PC-9 (cell line): ENCODE measurements around the gene ALCAM. TPM values are rescaled to one million over a fixed set of nuclear protein-coding genes. Genes with fewer than 3 reads are reported as not detected.

ENCODE experiments used
- BruUV-seq: library from RNA; stranded (reverse); fragments of 400-500 nt; replicated peaks from 2 replicates; lab custom pipeline; 2021; lab: Mats Ljungman, UMichigan
- CTCF ChIA-PET: fragments of 300-600 bp; sonication (Branson Sonifier 250); formaldehyde crosslinking; loops from one replicate; lab custom pipeline; 2022; ENCODE audit warnings: antibody characterized with exemption; lab: Charles Lee
- POLR2A ChIA-PET: fragments of 300-600 bp; sonication (Branson Sonifier 250); formaldehyde crosslinking; loops from one replicate; lab custom pipeline; 2022; ENCODE audit warnings: antibody characterized with exemption; ENCODE audit not compliant: unreplicated experiment; lab: Charles Lee
- DNase-seq, 2 experiments: peaks; one replicate each; pipeline versions ENCODE4 v3.0.0 to v3.0.0-alpha.2; 2015 to 2022; ENCODE audit warnings: mixed read lengths in 1 of 2
- H2AFZ ChIP-seq: fragments of 200-600 bp; sonication (generic); 2 replicates; pipeline ENCODE4 v1.8.1; 2017; ENCODE audit warnings: antibody characterized with exemption
- H3F3A ChIP-seq: fragments of 200-600 bp; sonication (generic); 2 replicates; pipeline ENCODE4 v1.8.1; 2017; ENCODE audit warnings: antibody characterized with exemption, mild to moderate bottlenecking, low read depth; ENCODE audit not compliant: insufficient read depth
- H3K27ac ChIP-seq: fragments of 200-600 bp; sonication (generic); 2 replicates; pipeline ENCODE4 v1.6.1; 2016; ENCODE audit warnings: mixed run types
- H3K27me3 ChIP-seq: fragments of 200-600 bp; sonication (generic); 2 replicates; pipeline ENCODE4 v1.6.1; 2016; ENCODE audit warnings: low read depth, mixed run types; ENCODE audit not compliant: insufficient read depth
- H3K36me3 ChIP-seq: fragments of 200-600 bp; sonication (generic); 2 replicates; pipeline ENCODE4 v1.6.1; 2016; ENCODE audit warnings: low read depth, mixed run types
- H3K4me1 ChIP-seq: fragments of 200-600 bp; sonication (generic); replicated peaks from 2 replicates; pipeline ENCODE4 v1.6.1; 2016; ENCODE audit warnings: mixed run types; ENCODE audit not compliant: insufficient read depth
- H3K4me2 ChIP-seq: fragments of 200-600 bp; sonication (generic); 2 replicates; pipeline ENCODE4 v1.6.1; 2017; ENCODE audit warnings: mixed run types
- H3K4me3 ChIP-seq: fragments of 200-600 bp; sonication (generic); 2 replicates; pipeline ENCODE4 v1.6.1; 2016; ENCODE audit warnings: mixed run types
- H3K79me2 ChIP-seq: fragments of 200-600 bp; sonication (generic); 2 replicates; pipeline ENCODE4 v1.6.1; 2017; ENCODE audit warnings: low read depth, mixed run types
- H3K9me2 ChIP-seq: fragments of 200-600 bp; sonication (generic); 2 replicates; pipeline ENCODE4 v1.8.1; 2017; ENCODE audit warnings: mild to moderate bottlenecking; ENCODE audit not compliant: insufficient read depth
- H3K9me3 ChIP-seq: fragments of 200-600 bp; sonication (generic); 2 replicates; pipeline ENCODE4 v1.8.1; 2016; ENCODE audit warnings: low read depth; ENCODE audit not compliant: insufficient read depth
- H4K20me1 ChIP-seq: fragments of 200-600 bp; sonication (generic); 2 replicates; pipeline ENCODE4 v1.8.1; 2017; ENCODE audit not compliant: insufficient read depth
- CTCF ChIP-seq: fragments of 200-600 bp; sonication (generic); conservative IDR thresholded peaks from 2 replicates; pipeline ENCODE4 v1.6.1; 2017; ENCODE audit warnings: mixed run types, antibody characterized with exemption, mild to moderate bottlenecking, moderate library complexity
- EZH2 ChIP-seq: fragments of 200-600 bp; sonication (generic); IDR thresholded peaks from 2 replicates; pipeline ENCODE4 v1.8.0; 2017; ENCODE audit warnings: antibody characterized with exemption, low read depth
- intact Hi-C: fragments of 100-400 bp; cut with micrococcal nuclease; formaldehyde crosslinking; loops from one replicate; pipeline ENCODE4 v1.10.0; 2022; ENCODE audit not compliant: unreplicated experiment
- total RNA-seq: library from RNA; stranded (reverse); gene quantifications from 2 replicates; pipeline ENCODE4 v1.2.3, GENCODE V29; 2021

Gene ALCAM
- total RNA-seq, 1 experiment from 2014 or later, result 132 TPM

DNA sequence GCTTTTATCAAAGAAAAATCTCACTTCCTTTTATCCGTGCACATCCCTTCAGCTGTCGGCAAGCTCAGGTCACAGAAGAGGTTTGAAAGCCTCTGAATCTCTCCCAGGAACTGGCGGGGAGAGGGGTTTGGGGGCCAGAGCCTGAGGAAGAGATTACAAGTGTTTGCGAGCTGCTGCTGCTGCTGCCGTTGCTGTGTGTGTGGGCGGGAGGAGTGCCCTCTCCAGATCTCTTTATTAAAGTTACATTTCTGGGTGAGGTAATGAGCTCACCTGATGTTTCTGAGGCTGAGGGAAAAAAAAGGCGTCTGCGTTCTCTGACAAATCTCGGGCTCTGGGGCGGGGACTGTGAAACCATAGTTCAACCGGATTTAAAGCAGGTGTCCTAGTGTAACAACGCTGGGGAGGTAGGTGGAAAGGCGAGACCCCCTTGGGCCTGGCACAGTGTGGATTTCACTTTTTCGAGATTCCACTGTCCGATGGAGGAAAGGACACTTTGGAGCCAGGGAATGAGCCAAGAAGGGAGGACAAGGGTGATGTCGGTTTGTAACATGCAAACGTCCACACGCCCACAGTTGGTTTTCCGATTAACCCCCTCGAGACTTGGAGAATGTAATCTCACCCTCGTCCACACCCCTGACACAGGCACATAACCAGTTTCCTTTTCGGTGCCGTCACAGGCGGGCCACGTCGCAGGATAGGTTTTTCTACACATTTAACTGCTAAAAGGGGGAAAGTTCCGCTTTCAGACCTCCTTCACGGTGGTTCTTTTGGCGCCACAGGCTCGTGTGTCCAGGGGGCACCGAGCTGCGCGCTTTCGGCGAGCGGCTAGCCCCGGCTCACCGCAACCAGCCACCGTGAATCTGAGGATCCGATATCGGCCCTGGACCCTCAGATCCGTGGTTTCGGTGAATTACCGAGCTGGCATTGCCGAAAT lies 2.1 kb downstream of the ALCAM start:
- peak; percentile 83 to 92 for DNase-seq
- H3K4me3 ChIP-seq, result peak overlapping the region; percentile 78
- H3K27me3 ChIP-seq, result no peaks in the 10 kb centered on the region
- H4K20me1 ChIP-seq, result no peaks in the 10 kb centered on the region
- BruUV-seq, result TSS peak; percentile 29
- 0 out of 2 replicates have a peak, but pooled peaks cover 7% of the 10 kb centered on the region for H3K9me2 ChIP-seq
- peaks cover 37% of the 10 kb centered on the region for H3F3A ChIP-seq
- no peak for TF ChIP-seq CTCF
- no peak for TF ChIP-seq EZH2
- no peaks in the 10 kb centered on the region for H3K36me3 ChIP-seq
- intact Hi-C loops, result loop anchor here (1.0 to 10.0 kb wide), 13 partner anchors 33 to 1748 kb away; partner anchors contain the start of gene CBLB
- peak overlapping the region; percentile 86 for H3K27ac ChIP-seq
- peak overlapping the region; percentile 94 for H3K4me2 ChIP-seq
- peaks cover 29% of the 10 kb centered on the region for H3K4me1 ChIP-seq
- peak overlapping the region; percentile 92 for H2AFZ ChIP-seq
- no peaks in the 10 kb centered on the region for H3K9me3 ChIP-seq
- CTCF ChIA-PET, result interaction anchor here (0.7 to 2.3 kb wide), 4 partner anchors 33 to 581 kb away, joined by 3 to 16 read pairs (median 4); no protein-coding TSS in a partner anchor
- POLR2A ChIA-PET, result interaction anchor here (0.6 to 1.2 kb wide), 9 partner anchors 14 to 1839 kb away, joined by 3 to 25 read pairs (median 3); no protein-coding TSS in a partner anchor
- peaks cover 57% of the 10 kb centered on the region for H3K79me2 ChIP-seq

DNA sequence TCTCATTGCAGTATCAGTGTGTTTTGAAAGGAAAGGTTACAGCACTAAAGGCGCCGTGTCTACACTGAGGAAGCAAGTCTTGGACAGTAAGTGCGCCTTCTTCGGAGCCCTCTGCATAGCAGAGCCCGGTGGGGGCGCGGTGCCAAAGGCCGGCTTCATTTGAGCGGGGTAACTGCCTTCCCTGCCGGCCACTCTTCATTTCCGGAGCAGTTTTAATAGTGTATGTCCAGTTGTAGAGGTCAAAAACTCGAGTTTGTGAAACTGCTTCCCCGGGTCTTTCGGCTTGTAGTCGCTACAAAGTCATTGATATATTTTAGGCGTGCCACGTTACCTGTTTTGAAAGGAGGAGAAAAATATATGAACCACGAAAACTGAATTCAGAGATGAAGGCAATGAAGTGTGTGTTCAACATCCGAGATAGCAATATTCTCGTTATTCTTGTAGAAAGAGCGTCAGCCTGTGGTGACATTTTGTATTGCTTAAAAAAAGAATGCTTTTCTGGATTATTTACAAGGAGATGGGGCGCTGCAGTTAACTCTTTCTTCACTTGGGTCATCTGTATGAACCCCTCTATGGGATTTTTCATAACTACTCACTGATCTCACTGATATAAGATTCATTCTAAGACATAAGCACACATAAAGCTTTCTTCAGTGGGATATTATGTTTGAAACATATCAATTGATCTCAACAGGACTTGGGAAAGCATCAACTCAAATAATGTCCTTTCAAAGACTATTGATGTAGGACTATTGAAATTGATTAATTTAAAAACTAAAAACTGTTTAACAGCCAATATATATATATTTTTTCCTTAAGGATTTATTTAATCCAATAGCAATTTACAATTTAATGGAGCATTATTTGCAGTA lies 3.0 kb downstream of the ALCAM start:
- H3K27me3 ChIP-seq, result no peaks in the 10 kb centered on the region
- DNase-seq, result peak; percentile 61 to 73
- H3K36me3 ChIP-seq, result no peaks in the 10 kb centered on the region
- no peak for TF ChIP-seq EZH2
- TF ChIP-seq CTCF, result peak; percentile 90
- no TSS peak for BruUV-seq
- H3F3A ChIP-seq, result peaks cover 36% of the 10 kb centered on the region
- peak overlapping the region; percentile 94 for H3K4me2 ChIP-seq
- peak overlapping the region; percentile 92 for H2AFZ ChIP-seq
- H3K9me3 ChIP-seq, result no peaks in the 10 kb centered on the region
- ChIA-PET POLR2A (interaction anchor here (0.6 kb wide), 1 partner anchor 498 kb away, joined by 6 read pairs; no protein-coding TSS in a partner anchor), CTCF (interaction anchor here (0.9 to 2.3 kb wide), 2 partner anchors 32 to 148 kb away, joined by 3 to 16 read pairs; no protein-coding TSS in a partner anchor)
- H3K27ac ChIP-seq, result peak overlapping the region; percentile 86
- peaks cover 63% of the 10 kb centered on the region for H3K79me2 ChIP-seq
- H4K20me1 ChIP-seq, result no peaks in the 10 kb centered on the region
- intact Hi-C loops, result loop anchor here (2.0 to 10.0 kb wide), 12 partner anchors 215 to 1748 kb away; partner anchors contain the start of gene CBLB
- peaks cover 25% of the 10 kb centered on the region for H3K4me1 ChIP-seq
- H3K4me3 ChIP-seq, result peak overlapping the region; percentile 78
- H3K9me2 ChIP-seq, result 0 out of 2 replicates have a peak, but pooled peaks cover 4% of the 10 kb centered on the region
